ENCODE results near the gene SGCA. TPM values are rescaled to one million over a fixed set of nuclear protein-coding genes. Genes with fewer than 3 reads are reported as not detected.

Gene SGCA
- total RNA-seq, 2 donors from 2014 or later = 0.89 to 5.5 TPM

GRCh38 chr17:50212121-50212843 lies 46.5 kb downstream of the SGCA start:
- Histone ChIP-seq H3K36me3 (no peaks in the 10 kb centered on the region), H3K27me3 (no peaks in the 10 kb centered on the region), H3K4me3 (no peak overlapping the region), H3K4me1 (no peaks in the 10 kb centered on the region), H3K9ac (ENCODE audit: low read depth in 2 of 2, low read length in 2 of 2) (no peak overlapping the region), H3K9me3 (no peaks in the 10 kb centered on the region), H3K27ac (peak overlapping the region; percentile 63)
- peak; percentile 38 for DNase-seq
- intact Hi-C loops (cut with DNase I) = no loop called here
- TF ChIP-seq CTCF (IDR thresholded peaks at IDR 0.05) = no peak

GRCh38 chr17:50213026-50214022 lies 47.5 kb downstream of the SGCA start:
- Histone ChIP-seq H3K36me3 (no peaks in the 10 kb centered on the region), H3K27me3 (no peaks in the 10 kb centered on the region), H3K9me3 (no peaks in the 10 kb centered on the region), H3K9ac (ENCODE audit: low read depth in 2 of 2, low read length in 2 of 2) (no peak overlapping the region), H3K4me3 (no peak overlapping the region), H3K27ac (peak overlapping the region; percentile 63), H3K4me1 (no peaks in the 10 kb centered on the region)
- intact Hi-C loops (cut with DNase I) = no loop called here
- peak; percentile 18 for DNase-seq
- TF ChIP-seq CTCF (IDR thresholded peaks at IDR 0.05) = no peak

GRCh38 chr17:50214976-50215760 lies 49.4 kb downstream of the SGCA start:
- Histone ChIP-seq H3K27me3 (no peaks in the 10 kb centered on the region), H3K9me3 (no peaks in the 10 kb centered on the region), H3K27ac (no peak overlapping the region), H3K9ac (ENCODE audit: low read depth in 2 of 2, low read length in 2 of 2) (no peak overlapping the region), H3K4me3 (no peak overlapping the region), H3K36me3 (no peaks in the 10 kb centered on the region), H3K4me1 (no peaks in the 10 kb centered on the region)
- intact Hi-C loops (cut with DNase I) = no loop called here
- TF ChIP-seq CTCF (IDR thresholded peaks at IDR 0.05) = no peak
- no peak for DNase-seq

- no peak overlapping the region for H3K27ac ChIP-seq
Measured at GRCh38 chr17:50217591-50217990, 51.8 kb downstream of the SGCA start.

More at GRCh38 chr17:50217591-50217990, 51.8 kb downstream of the SGCA start:
- DNase-seq = no peak
- no peak for TF ChIP-seq CTCF (IDR thresholded peaks at IDR 0.05)
- Histone ChIP-seq H3K4me3 (no peak overlapping the region), H3K9me3 (no peaks in the 10 kb centered on the region), H3K36me3 (no peaks in the 10 kb centered on the region), H3K4me1 (no peaks in the 10 kb centered on the region), H3K9ac (ENCODE audit: low read depth in 2 of 2, low read length in 2 of 2) (no peak overlapping the region), H3K27me3 (no peaks in the 10 kb centered on the region)
- intact Hi-C loops (cut with DNase I) = no loop called here

Measured in colonic mucosa (tissue), 4 donors.